GM18867 (cell line): ENCODE results near the gene IQCE.

Experiments used
- ATAC-seq: cut with Tn5 transposase; IDR thresholded peaks from one replicate; pipeline ENCODE4 v1.9.1; 2021; ENCODE audit warnings: mild to moderate bottlenecking, moderate library complexity; ENCODE audit not compliant: unreplicated experiment

The IQCE gene

DNA sequence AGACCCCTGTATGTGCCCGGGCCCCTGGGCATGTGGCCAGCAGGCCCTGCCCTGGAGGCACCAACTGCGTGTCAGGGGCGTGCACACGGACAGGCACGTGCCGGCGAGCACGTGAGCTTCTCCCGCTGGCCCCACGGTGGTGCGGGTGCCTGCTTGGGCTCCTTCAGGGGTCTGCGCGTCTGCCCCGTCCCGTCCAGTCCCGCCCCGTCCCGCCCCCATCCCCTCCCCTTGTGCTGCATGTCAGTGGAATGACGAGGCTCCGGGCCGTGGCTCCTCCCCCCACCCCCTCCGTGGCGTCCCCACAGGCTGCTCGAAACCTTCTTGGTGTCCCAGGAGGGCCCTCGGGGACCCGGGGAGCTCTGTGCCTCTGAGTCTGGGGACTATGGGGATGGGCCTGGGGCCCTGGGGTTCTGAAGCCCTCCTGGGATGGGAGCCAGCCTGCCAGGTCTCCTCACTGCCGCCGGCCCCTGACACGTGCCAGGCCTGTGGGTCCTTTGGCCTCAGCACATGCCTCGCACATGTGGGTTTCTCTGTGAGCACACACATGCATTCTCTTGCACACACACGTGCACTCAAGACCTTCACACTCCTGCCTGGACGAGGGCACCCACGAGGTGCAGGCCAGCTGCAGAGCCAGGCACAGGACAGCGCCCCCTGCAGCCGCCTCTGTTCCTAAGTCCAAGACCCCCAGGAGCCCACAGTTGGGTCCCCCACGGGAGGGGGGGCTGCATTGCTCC is 101.7 kb downstream of the IQCE start:
- ATAC-seq, result no peak

DNA sequence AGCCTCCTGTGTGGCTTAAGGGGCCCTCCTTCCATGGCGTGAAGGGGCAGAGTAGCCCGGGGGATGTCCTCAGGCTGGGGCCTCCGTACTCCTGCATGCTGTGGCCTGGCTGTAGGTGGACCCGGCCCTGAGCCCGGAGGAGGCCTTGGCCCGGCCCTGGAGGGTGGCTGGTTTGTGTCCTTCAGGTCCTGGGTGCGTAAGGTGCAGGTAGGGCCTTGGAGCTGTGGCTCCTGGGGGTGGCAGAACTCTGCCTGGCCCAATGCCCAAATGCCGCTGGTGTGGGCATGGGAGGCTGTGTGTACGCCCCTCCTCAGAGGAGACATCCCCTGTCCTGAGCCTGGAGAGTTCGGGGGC is 102.3 kb downstream of the IQCE start:
- no peak for ATAC-seq

GRCh38 chr7:2661602-2662272 is 103.0 kb downstream of the IQCE start:
- ATAC-seq, result no peak

GRCh38 chr7:2662273-2663120 is 103.7 kb downstream of the IQCE start:
- ATAC-seq, result no peak

DNA sequence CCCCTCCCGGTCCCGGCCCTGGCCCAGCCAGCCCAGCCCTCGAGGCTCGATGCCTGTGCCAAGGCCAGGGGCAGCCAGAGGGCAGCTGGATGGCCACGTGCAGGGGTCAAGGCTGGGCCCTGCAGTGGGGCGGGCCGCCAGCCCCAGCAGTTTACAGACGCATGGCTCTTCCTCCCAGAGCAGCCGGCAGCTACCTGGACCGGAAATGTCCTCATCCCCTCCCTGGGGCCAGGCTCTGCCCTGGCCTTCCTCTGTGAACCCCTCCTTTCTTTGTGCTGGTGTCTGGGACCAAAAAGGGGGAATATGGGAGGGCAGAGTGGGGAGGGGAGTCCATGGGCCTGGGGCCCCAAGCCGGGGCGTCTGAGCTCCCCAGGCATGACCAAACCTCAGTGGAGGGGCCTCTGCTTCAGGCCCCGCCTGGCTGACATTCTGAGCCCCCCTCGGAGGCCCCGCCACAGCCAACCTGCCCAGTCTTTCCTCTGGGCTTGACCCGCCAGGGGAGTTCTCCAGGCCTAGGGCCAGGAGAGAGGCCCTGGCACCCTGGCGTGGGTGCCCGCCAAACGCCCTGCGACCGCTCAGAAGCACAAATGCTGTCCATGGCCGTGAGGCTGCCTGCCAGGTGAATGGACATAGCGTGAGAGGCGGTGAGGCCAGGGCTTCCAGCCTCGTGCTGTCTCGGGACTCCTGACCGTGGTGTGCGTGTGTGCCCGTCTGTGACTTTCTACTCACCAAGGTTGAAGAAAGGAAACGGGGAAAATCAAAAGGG is 104.5 kb downstream of the IQCE start:
- ATAC-seq, result no peak

GRCh38 chr7:2663960-2664359 is 105.2 kb downstream of the IQCE start:
- no peak for ATAC-seq
